Fibroblast of the conjunctiva (primary cell): ENCODE measurements around the gene CAVIN1.
"Not testable (repeated sequence)": the region's sequence is repeated elsewhere in the genome, so short reads cannot be mapped to it uniquely, and the experiment has no call there.

ENCODE experiments used
- DNase-seq: peaks from one replicate; pipeline ENCODE4 v3.0.0-alpha.2; 2010; ENCODE audit warnings: low read depth

CAVIN1 gene

DNA sequence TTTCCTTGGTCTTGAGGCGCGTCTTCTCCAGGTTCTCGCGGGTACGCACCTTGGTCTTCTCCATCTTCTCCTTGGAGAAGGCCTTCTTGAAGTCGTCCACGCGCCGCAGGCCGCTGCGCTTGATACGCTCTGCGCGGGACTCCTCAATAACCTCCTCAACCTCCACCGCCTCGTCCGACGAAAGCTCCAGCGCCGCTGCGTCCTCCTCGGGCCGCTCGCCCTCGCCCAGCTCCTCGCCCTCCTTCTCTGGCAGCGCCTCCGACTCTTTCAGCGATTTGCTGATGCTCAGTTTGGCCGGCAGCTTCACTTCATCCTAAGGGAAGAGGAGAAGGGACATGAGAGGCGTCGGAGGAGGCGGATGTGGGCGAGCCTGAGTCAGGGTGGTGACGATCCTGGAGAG lies 18.0 kb downstream of the CAVIN1 start:
- DNase-seq: no peak

GRCh38 chr17:42404326-42405055 lies 18.6 kb downstream of the CAVIN1 start:
- no peak for DNase-seq

- DNase-seq: no peak
Observed at GRCh38 chr17:42403150-42403549, 19.9 kb downstream of the CAVIN1 start.

- no peak for DNase-seq
Observed at GRCh38 chr17:42402117-42402516, 20.9 kb downstream of the CAVIN1 start.

DNA sequence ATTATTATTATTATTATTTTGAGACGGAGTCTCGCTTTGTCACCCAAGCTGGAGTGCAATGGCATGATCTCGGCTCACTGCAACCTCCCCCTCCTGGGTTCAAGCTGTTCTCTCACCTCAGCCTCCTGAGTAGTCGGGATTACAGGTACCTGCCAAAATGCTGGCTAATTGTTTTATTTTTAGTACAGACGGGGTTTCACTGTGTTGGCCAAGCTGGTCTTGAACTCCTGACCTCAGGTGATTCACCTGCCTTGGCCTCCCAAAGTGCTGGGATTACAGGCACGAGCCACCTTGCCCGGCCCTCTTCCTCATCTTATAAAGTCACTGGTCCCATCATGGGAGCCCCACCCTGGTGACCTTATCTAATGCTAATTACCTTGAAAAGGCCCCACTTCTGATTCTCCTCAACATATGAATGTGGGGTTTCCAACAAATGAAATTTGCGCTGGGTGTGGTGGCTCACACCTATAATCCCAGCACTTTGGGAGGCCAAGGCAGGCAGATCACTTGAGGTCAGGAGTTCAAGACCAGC lies 22.1 kb downstream of the CAVIN1 start:
- not testable (repeated sequence) for DNase-seq

GRCh38 chr17:42399948-42400843 lies 22.9 kb downstream of the CAVIN1 start:
- no peak for DNase-seq

- no peak for DNase-seq
Observed at GRCh38 chr17:42399121-42399520, 23.9 kb downstream of the CAVIN1 start.

- not testable (repeated sequence) for DNase-seq
Observed at GRCh38 chr17:42395601-42396000, 27.5 kb downstream of the CAVIN1 start.

DNA sequence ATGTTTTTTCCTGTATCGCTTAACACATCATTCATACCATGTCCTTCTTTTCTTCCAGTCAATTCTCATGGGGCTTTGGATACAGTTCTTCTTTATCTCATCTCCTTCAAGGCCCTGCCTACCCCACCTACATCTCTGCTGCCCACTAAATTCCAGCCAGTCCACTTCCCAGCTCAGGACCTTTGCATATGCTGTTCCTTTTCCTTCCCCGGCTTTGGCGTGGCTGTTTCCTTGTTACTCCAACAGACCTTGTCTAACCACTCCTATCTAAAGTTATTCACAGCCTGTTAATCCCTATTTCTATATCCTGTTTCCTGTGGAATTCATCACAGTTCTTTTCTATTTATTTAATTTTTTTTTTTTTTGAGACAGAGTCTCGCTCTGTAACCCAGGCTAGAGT lies 28.2 kb downstream of the CAVIN1 start:
- DNase-seq: no peak

DNA sequence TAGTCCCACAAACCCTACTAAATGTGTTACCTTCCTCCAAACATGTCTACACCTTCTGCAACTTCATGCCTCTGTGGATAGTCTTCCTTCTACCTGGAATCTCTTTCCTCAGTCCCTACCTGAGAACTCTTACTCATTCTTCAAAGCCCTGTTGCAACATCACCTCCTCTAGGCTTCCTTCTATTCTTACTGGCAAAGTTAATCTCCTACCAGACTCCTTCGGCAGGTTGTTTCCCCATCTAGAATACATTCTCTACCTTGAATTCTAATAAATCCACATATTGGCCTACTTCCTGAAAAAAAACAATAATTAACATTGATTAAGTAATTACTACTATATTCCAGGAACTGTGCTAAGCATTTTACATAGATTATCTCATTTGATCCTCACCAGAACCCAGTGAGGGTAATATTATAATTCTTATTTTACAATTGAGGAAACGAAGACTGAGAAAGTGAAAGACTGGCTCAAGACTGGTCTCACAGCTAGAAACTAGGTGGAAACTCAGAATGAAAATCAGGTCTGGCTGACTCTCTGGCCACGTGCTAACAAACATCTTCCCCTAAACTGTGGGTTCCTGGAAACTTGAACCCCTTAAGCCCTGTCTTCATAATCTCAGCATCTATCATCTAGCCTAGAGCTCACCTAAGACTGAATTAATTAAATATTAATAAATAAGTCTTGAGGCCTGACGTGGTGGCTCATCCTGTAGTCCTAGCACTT lies 30.2 kb downstream of the CAVIN1 start:
- no peak for DNase-seq

DNA sequence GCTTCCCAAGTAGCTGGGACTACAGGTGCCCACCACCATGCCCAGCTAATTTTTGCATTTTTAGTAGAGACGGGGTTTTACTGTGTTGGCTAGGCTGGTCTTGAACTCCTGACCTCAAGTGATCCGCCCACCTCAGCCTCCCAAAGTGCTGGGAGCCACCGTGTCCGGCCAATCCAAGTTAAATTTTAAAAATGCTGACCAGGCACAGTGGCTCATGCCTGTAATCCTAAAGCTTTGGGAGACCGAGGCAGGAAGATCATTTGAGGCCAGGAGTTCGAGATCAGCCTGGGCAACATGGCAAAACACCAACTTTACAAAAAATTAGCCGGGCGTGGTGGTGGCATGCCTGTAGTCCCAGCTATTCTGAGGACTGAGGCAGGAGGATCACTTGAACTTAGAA lies 31.6 kb downstream of the CAVIN1 start:
- not testable (repeated sequence) for DNase-seq

DNA sequence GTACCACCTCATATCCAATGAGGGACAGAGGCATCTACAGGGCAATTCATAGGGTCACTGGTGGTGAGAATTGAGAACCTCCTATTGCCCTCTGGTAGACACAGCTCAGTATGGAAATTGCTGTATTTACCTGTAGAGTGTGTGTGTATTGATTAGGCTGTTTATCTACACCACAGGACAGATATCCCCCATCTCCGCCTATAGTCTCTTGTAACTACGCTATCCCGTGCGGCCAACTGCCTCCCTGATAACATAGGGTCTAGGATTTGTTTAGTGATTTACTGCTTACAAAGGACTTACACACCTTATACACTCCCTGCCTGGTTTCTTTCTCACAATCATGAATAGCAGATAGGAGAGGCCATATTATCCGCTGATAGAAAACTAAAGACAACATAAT lies 33.2 kb downstream of the CAVIN1 start:
- DNase-seq: no peak

GRCh38 chr17:42389135-42389417 lies 34.0 kb downstream of the CAVIN1 start:
- no peak for DNase-seq

GRCh38 chr17:42388381-42389134 lies 34.5 kb downstream of the CAVIN1 start, which contains the start of gene STAT3:
STAT3 (minus strand) TSS chr17:42388442; CDS start chr17:42348516, 39,926 bp downstream.
- peak; percentile 100 for DNase-seq

DNA sequence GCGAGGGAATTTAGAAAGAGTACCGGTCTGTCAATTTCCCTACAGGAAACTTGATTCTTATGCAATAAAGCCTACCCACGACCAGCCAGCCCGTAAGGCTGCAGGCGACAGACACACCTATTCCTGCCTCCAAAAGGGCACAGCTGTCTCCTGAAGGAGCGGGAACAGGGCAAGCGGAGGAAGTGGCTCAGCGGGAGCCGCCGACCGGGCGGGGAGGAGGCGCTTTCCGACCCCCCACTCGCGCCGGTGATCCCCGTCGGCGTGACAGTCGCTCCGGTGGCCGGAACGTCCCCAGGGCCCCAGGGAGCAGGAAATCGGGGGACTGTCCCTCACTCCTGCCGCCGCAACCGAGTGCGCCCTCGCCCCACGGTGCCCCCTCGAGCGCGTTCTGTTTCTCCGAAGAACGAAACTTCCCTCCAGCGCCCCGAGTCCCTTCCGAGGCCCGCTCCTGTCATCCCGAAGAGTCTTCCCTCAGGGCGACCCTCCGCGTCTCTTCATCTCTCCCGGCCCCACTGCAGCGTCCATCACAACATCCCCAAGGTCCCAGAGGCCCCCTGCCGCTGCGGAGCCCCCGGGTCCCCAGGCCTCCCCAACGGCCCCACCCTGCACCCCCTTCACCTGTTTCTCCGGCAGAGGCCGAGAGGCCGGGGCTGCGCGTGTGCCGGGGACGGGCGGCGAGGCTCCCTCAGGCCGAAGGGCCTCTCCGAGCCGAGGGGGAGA lies 35.2 kb downstream of the CAVIN1 start:
- no peak for DNase-seq

GRCh38 chr17:42386777-42387657 lies 36.0 kb downstream of the CAVIN1 start:
- peak; percentile 61 for DNase-seq

GRCh38 chr17:42381898-42382297 lies 41.2 kb downstream of the CAVIN1 start:
- no peak for DNase-seq

DNA sequence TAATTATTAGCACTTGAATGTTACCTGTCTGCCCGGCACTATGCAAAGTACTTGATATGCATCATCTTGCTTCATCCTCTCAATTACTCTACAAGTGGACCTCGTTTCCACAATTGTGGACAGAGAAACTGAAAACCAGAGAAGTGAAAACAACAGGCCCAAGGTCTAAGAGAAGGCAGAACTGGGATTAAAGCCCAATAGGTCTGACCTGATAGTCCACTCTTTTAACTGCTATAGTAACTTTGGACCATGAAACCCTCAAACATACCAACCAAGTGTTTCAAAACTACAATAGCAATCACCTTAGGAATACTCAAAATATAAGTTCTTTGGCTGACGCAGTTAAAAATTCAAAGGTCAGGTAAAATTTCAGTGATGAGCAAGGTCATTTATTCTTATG lies 42.1 kb downstream of the CAVIN1 start:
- no peak for DNase-seq

DNA sequence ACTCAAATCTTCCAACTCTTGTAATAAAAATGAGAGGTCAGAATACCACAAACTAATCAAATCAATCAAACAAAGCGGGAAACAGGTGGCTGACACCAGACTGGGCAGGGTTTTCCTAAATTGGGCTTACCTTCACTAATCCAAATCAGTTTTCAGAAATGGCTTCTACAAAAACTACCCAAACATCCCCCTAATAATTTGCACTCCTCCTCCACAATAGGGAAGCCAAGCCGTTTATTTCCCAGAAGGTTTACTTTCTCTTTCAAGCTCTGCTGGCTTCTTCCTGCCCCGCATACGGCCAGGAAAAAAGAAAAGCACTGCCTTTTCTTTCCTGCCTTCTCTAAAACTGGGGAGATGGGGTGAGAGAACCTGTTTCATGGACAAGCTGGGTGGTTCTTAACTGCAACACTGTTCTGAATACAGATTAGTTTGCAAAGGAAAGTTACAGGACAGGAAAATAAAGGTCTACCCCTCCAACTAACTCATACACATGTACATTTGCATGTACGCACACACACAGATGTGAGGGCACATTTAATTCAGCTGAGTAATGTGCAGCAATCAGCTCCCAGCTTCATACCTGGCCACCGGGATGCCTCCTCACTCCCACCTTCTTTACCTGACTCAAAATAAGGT lies 44.0 kb downstream of the CAVIN1 start:
- DNase-seq: no peak
